Measurements from ENCODE around the gene ENAH. TPM values are rescaled to one million over a fixed set of nuclear protein-coding genes. Genes with fewer than 3 reads are reported as not detected.

Gene ENAH
- polyA plus RNA-seq, 1 of the 3 experiments (the other 2 are of a cell fraction): 48.9 TPM

DNA sequence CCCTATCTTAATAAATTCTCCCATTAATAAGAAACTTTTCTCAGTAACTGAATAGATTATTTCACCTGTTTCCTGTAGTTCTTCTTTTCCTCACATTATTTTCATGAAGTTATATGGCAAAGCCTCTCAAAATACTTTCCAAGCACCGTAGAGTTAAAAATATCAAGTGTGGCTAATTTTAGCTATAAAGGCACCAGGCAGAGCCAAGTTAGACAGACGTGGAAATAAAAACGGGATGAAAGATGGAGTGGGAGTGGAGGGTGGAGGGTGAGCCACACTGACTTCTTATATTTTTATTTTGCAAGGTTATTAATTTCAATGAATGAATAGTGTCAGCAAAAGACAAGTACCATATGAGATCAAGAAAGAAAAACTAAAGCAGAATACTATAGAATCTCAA is 71.7 kb downstream of the ENAH start:
- H3K9me2 ChIP-seq: no peaks in the 10 kb centered on the region
- 43% methylated on average over 3 of the region's 3 CpGs for whole genome bisulfite sequencing (ENCODE audit: low lambda C conversion rate)
- H3K36me3 ChIP-seq (replicated peaks in 1 of 2; ENCODE audit: control insufficient read depth in 1 of 2, insufficient read depth in 2 of 2, low read length in 1 of 2): peaks cover 11 to 17% of the 10 kb centered on the region in 2 experiments
- CTCF ChIA-PET: interaction anchor here (1.2 to 1.7 kb wide), 4 partner anchors 12 to 191 kb away, joined by 3 to 5 read pairs (median 4); no protein-coding TSS in a partner anchor
- H2AFZ ChIP-seq (ENCODE audit: low read depth): no peak overlapping the region
- DNase-seq: no peak
- H3K27me3 ChIP-seq (ENCODE audit: insufficient read depth): no peaks in the 10 kb centered on the region
- no peaks in the 10 kb centered on the region for H3K9me3 ChIP-seq
- no peak overlapping the region for H3K9ac ChIP-seq
- no peak overlapping the region for H3K4me3 ChIP-seq (ENCODE audit: low read depth in 2 of 2, low read length in 1 of 2)
- peaks cover 34% of the 10 kb centered on the region for H3F3A ChIP-seq (replicated peaks; ENCODE audit: insufficient read depth)
- peak overlapping the region in 1 of 2 experiments; percentile 2; a peak in 1 of 4 replicates for H3K27ac ChIP-seq (ENCODE audit: low read depth in 2 of 2, low read length in 1 of 2)
- H4K20me1 ChIP-seq (ENCODE audit: insufficient read depth): peaks cover 97% of the 10 kb centered on the region
- no peak for TF ChIP-seq TAF1 (IDR thresholded peaks at IDR 0.05; ENCODE audit: borderline replicate concordance, low read depth, low read length)
- TF ChIP-seq USF2 (IDR thresholded peaks at IDR 0.05; ENCODE audit: borderline replicate concordance, low read depth, low read length): no peak
- TF ChIP-seq, protein P1, sequence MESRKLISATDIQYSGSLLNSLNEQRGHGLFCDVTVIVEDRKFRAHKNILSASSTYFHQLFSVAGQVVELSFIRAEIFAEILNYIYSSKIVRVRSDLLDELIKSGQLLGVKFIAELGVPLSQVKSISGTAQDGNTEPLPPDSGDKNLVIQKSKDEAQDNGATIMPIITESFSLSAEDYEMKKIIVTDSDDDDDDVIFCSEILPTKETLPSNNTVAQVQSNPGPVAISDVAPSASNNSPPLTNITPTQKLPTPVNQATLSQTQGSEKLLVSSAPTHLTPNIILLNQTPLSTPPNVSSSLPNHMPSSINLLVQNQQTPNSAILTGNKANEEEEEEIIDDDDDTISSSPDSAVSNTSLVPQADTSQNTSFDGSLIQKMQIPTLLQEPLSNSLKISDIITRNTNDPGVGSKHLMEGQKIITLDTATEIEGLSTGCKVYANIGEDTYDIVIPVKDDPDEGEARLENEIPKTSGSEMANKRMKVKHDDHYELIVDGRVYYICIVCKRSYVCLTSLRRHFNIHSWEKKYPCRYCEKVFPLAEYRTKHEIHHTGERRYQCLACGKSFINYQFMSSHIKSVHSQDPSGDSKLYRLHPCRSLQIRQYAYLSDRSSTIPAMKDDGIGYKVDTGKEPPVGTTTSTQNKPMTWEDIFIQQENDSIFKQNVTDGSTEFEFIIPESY (IDR thresholded peaks at IDR 0.05; ENCODE audit: borderline replicate concordance, low read depth): no peak
- TF ChIP-seq PBX3 (IDR thresholded peaks at IDR 0.05): no peak
- TF ChIP-seq SIN3A (IDR thresholded peaks at IDR 0.05; ENCODE audit: borderline replicate concordance, low read depth, low read length): no peak
- no peak for TF ChIP-seq RCOR1 (IDR thresholded peaks at IDR 0.05; ENCODE audit: low read length)
- no peak for TF ChIP-seq YY1 (IDR thresholded peaks at IDR 0.05; ENCODE audit: low read depth)
- TF ChIP-seq TEAD4 (IDR thresholded peaks at IDR 0.05; ENCODE audit: borderline replicate concordance, insufficient read depth): no peak
- TF ChIP-seq NFIC (IDR thresholded peaks at IDR 0.05; ENCODE audit: borderline replicate concordance): no peak
- no peak for TF ChIP-seq FOSL2 (IDR thresholded peaks at IDR 0.05; ENCODE audit: borderline replicate concordance, low read depth)
- no peak for TF ChIP-seq FOXM1 (IDR thresholded peaks at IDR 0.05; ENCODE audit: low read depth)
- TF ChIP-seq ELF1 (IDR thresholded peaks at IDR 0.05): no peak
- TF ChIP-seq CTCF (IDR thresholded peaks at IDR 0.05): no peak
- no peak for TF ChIP-seq MEF2A (IDR thresholded peaks at IDR 0.05; ENCODE audit: borderline replicate concordance, low read depth)
- no peak for TF ChIP-seq EZH2phosphoT487 (IDR thresholded peaks at IDR 0.05; ENCODE audit: borderline replicate concordance, low read depth)
- no peak for TF ChIP-seq TCF12 (IDR thresholded peaks at IDR 0.05)
- TF ChIP-seq CHD2 (IDR thresholded peaks at IDR 0.05; ENCODE audit: low read length, partially characterized antibody): no peak
- no peak for TF ChIP-seq MXI1 (IDR thresholded peaks at IDR 0.05; ENCODE audit: low read depth, low read length)
- no peak for TF ChIP-seq NRF1 (IDR thresholded peaks at IDR 0.05; ENCODE audit: low read depth, low read length)
- H3K4me1 ChIP-seq (ENCODE audit: control insufficient read depth in 1 of 2, insufficient read depth in 2 of 2, low read depth in 1 of 2, low read length in 1 of 2): peaks cover 19 to 37% of the 10 kb centered on the region in 2 experiments
- no peak overlapping the region for H3K4me2 ChIP-seq
- POLR2A ChIA-PET: no interaction called here
- peaks cover 100% of the 10 kb centered on the region for H3K79me2 ChIP-seq (ENCODE audit: insufficient read depth)
